Stimulated activated naive CD8-positive, alpha-beta T cell treated with anti-CD3 and anti-CD28 coated beads, Interleukin-15, amount 100 ng/mL, for 72 hours (primary cell): Measurements from ENCODE around the gene DLST.
A peak's percentile ranks its signal among the peaks of the same experiment; 100 is the strongest.
"Not testable (repeated sequence)": the region's sequence is repeated elsewhere in the genome, so short reads cannot be mapped to it uniquely, and the experiment has no call there.

Experiments
- ATAC-seq: fragments of 150-1000 bp; cut with Tn5 transposase; 2 replicates; pipeline ENCODE4 v1.10.0; 2021; ENCODE audit warnings: mild to moderate bottlenecking, moderate library complexity
- DNase-seq, 2 donors: peaks; one replicate each; pipeline ENCODE4 v3.0.0; 2021 to 2022
- H3K27ac Mint-ChIP-seq, 2 donors: one replicate each; pipeline ENCODE4 v1.8.0; 2022; ENCODE audit warnings: mild to moderate bottlenecking in 2 of 2, mixed read lengths in 2 of 2, moderate library complexity in 2 of 2
- H3K27me3 Mint-ChIP-seq: one replicate; pipeline ENCODE4 v1.8.0; 2022; ENCODE audit warnings: mixed read lengths
- H3K4me1 Mint-ChIP-seq: one replicate; pipeline ENCODE4 v1.8.0; 2022; ENCODE audit warnings: mild to moderate bottlenecking, mixed read lengths
- H3K4me3 Mint-ChIP-seq, 2 donors: one replicate each; pipeline ENCODE4 v1.8.0; 2022; ENCODE audit warnings: mild to moderate bottlenecking in 2 of 2, mixed read lengths in 2 of 2, moderate library complexity in 1 of 2
- H3K9me3 Mint-ChIP-seq, 2 donors: one replicate each; pipeline ENCODE4 v1.8.0; 2022; ENCODE audit warnings: mixed read lengths in 2 of 2

Gene DLST

DNA sequence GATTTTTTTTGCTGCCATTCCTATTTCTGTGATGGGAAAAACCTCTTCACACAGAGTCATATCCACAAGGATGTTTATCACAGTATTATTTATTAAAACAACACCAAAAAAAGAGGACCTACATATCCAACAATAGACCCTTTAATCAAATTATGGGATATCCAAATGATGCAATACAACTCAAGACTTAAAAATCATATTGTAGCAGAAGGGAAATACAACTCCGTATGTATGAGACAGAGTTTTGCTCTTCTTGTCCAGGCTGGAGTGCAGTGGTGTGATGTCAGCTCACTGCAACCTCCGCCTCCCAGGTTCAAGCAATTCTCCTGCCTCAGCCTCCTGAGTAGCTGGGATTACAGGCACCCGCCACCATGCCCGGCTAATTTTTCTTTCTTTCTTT is 51.2 kb downstream of the DLST start:
- H3K9me3 Mint-ChIP-seq, H3K27ac Mint-ChIP-seq, ATAC-seq, H3K27me3 Mint-ChIP-seq, DNase-seq, H3K4me3 Mint-ChIP-seq: not testable (repeated sequence)
- peaks cover 17% of the 10 kb centered on the region for H3K4me1 Mint-ChIP-seq

DNA sequence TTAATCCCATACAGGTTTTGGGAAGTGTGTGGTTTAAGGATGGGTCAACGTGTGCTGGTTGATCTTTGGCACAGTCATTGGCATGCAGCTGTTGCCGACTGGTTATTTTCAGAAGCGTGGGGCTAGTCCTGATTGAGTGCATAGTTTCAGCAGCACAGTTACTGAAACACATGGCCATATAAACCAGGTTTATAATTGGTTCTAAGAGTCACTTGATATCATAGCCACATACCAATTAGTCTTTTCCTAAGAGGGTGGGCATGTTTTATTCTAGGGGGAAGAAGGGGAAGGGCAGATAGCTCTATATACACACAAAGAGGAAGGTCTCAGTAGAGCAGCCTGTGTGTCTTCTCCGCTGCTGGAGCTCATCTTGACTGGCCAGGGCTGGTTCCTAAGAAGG is 52.3 kb downstream of the DLST start:
- Mint-ChIP-seq H3K9me3 (peaks cover 0 to 8% of the 10 kb centered on the region in 2 donors), H3K4me1 (peaks cover 20% of the 10 kb centered on the region), H3K27ac (no peak overlapping the region), H3K27me3 (peaks cover 7% of the 10 kb centered on the region), H3K4me3 (no peak overlapping the region)
- no peak for ATAC-seq
- no peak for DNase-seq

DNA sequence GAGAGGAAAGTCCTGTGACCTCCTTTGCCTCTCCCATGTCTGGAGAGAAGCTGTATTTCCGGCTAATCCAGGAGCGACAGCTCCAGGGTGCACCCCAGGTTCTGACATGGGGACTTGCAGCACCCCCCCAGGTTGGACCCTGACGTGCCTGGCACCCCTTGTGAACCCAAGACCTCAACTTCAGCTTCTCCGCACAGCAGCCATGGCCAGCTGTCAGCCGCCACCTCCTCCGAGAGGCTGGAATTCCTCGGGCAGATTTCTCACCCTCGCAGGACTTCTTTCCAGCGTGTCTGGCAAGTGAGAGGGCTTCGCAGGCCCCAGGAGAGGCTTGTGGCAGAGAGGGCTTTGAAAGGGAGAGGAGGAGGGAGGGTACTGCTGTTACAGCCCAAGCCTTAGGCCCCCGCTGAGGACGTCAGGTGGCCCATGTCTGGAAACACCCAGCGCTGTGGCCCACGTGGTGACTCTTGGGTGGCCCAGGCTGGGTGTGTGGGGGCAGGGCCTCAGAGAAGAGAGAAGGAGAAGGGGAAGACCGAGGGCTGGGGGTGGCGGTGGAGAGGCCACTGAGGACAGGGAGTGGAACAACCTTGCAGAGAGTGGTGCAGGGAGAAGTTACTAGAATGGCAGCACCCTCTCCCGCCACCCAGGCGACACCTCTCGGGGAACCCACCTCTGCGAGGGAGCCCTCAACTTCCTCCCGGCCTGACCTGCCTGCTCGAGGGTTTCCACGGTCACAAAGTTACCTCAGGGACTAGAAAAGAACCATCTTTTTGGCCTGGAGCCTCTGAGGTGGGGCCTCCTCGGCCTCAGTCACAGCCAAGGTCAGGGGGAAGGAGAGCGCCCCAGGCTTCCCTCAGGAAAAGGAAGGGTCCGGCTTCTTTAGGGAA is 53.0 kb downstream of the DLST start:
- DNase-seq (no peak), ATAC-seq (peak; percentile 36)
- H3K9me3 Mint-ChIP-seq: peaks cover 0 to 8% of the 10 kb centered on the region in 2 donors
- H3K4me1 Mint-ChIP-seq: peaks cover 20% of the 10 kb centered on the region
- H3K27me3 Mint-ChIP-seq: peaks cover 7% of the 10 kb centered on the region
- peak overlapping the region in 1 of 2 donors; percentile 54 for H3K27ac Mint-ChIP-seq
- no peak overlapping the region for H3K4me3 Mint-ChIP-seq

DNA sequence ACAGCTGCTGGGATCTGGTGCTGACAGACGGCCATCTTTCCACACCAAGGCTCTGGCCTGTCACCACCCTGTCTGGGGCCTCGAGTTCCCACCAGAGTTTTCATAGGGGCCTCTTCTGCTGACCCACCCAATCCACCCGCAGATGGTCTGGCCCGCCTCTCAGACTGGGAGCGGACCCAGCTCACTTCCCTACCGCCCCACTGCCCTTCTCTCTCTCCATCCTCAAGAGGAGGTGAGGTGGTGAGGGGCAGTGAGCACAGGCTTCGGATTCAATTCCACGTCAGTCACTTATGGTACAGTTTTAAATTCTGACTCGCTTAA is 53.6 kb downstream of the DLST start:
- no peak overlapping the region for H3K27ac Mint-ChIP-seq
- peaks cover 0 to 8% of the 10 kb centered on the region in 2 donors for H3K9me3 Mint-ChIP-seq
- no peak for DNase-seq
- no peak for ATAC-seq
- H3K4me1 Mint-ChIP-seq: peaks cover 25% of the 10 kb centered on the region
- no peak overlapping the region for H3K4me3 Mint-ChIP-seq
- peaks cover 7% of the 10 kb centered on the region for H3K27me3 Mint-ChIP-seq

DNA sequence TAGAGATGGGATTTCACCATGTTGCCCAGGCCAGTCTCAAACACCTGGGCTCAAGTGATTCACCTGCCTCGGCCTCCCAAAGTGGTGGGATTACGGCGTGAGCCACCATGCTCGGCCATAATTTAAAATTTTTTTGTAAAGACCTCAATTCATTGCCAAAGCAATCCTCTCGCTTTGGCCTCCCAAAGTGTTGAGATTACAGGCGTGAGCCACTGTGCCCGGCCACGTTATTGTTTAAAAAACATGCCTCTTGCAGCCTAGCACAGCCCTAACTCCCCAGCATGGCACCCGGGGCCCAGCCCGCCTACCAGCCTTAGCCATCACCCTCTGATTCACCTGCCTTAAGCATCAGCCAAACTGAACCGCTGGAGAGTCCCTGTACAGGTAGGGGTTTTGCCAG is 54.4 kb downstream of the DLST start:
- H3K4me1 Mint-ChIP-seq: peaks cover 30% of the 10 kb centered on the region
- H3K27me3 Mint-ChIP-seq: peaks cover 7% of the 10 kb centered on the region
- no peak overlapping the region for H3K27ac Mint-ChIP-seq
- ATAC-seq: no peak
- DNase-seq: no peak
- peaks cover 0 to 8% of the 10 kb centered on the region in 2 donors for H3K9me3 Mint-ChIP-seq
- H3K4me3 Mint-ChIP-seq: no peak overlapping the region

DNA sequence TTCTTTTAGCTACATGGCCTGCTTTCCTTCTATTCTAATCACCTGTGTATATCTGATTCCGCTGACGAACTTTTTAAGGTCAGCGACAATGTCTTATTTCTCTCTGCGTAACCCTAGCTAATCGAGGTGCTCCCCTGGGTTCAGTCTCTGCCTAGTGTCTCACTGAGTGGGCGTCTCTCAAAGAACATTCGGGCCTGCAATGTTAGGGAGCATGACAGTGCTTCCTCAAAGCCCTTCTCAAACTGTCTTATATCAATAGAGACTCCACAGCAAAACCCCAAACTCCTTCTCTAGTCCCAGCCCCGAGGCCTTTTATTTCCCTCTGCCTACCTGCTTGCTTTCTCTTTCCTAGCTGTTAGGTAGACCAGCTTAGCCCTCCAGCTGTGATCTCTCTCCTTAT is 55.0 kb downstream of the DLST start:
- ATAC-seq (no peak), DNase-seq (no peak)
- no peak overlapping the region for H3K4me3 Mint-ChIP-seq
- peaks cover 0 to 8% of the 10 kb centered on the region in 2 donors for H3K9me3 Mint-ChIP-seq
- peaks cover 7% of the 10 kb centered on the region for H3K27me3 Mint-ChIP-seq
- H3K27ac Mint-ChIP-seq: no peak overlapping the region
- H3K4me1 Mint-ChIP-seq: peaks cover 36% of the 10 kb centered on the region

DNA sequence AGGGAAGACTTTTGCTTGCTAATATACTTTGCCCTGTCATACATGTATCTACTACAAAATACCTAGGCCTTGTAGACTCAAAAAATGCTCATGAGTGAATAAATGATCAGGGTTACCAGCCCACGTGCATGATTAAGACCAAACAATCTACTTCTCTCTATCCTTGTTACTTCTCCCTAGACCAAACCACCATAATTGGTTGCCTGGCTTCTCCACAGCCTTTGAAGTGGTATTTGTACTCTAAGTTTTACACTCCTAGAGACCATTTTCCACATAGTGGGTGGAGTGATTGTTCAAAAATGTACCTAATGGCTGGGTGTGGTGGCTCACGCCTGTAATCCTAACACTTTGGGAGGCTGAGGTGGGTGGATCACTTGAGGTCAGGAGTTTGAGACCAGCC is 55.5 kb downstream of the DLST start:
- H3K4me1 Mint-ChIP-seq: peaks cover 40% of the 10 kb centered on the region
- peaks cover 7% of the 10 kb centered on the region for H3K27me3 Mint-ChIP-seq
- peaks cover 0 to 8% of the 10 kb centered on the region in 2 donors for H3K9me3 Mint-ChIP-seq
- DNase-seq (no peak), ATAC-seq (peak; percentile 37)
- H3K27ac Mint-ChIP-seq: no peak overlapping the region
- no peak overlapping the region for H3K4me3 Mint-ChIP-seq

DNA sequence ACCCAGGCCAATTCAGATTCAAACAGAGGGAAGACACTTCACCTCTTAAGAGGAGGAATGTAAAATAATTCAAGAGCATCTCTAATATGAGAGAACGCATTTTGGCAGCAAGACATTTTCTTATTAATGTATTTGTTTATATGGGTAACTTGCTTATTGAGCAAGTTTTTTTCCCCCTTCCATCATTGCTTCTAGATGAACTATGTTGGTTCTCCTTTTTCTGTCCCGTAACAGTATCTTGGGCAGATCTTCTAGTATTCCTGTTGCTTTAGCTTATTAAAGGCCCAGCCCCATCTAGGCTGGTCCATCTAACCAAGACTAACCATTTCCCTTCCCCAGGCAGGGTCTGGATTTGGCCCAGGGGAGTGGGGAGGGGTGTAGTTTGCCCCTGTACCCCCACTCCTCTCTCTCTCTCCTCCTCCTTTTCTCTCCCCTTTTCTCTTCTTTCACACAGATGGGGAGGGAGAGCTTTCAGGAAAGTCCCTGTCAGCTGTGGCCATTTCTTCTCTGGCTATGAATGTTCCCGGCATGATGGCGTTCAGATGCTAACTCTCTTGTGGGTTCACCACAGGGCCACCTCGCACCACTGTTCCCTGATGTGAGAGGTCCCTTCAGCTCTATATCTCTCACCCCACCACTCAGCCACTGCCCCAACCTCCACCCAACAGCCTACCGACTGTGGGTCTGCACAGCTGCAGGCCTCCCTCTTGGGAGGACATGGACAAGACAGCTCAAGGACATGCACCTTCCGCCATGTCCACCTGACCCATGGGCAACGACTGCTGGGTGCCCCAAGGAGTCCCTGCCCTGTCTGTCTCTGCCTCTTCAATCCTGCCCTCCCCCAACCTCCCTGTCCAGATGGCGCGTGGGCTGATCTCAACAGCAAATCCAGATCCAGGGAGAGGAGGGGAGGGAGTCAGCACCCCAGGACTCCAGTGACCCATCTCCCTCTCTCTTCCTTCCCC is 57.1 kb downstream of the DLST start:
- H3K4me3 Mint-ChIP-seq: no peak overlapping the region
- no peak overlapping the region for H3K27ac Mint-ChIP-seq
- ATAC-seq (no peak), DNase-seq (no peak)
- peaks cover 0 to 8% of the 10 kb centered on the region in 2 donors for H3K9me3 Mint-ChIP-seq
- H3K4me1 Mint-ChIP-seq: peaks cover 45% of the 10 kb centered on the region
- peaks cover under 1% of the 10 kb centered on the region for H3K27me3 Mint-ChIP-seq

DNA sequence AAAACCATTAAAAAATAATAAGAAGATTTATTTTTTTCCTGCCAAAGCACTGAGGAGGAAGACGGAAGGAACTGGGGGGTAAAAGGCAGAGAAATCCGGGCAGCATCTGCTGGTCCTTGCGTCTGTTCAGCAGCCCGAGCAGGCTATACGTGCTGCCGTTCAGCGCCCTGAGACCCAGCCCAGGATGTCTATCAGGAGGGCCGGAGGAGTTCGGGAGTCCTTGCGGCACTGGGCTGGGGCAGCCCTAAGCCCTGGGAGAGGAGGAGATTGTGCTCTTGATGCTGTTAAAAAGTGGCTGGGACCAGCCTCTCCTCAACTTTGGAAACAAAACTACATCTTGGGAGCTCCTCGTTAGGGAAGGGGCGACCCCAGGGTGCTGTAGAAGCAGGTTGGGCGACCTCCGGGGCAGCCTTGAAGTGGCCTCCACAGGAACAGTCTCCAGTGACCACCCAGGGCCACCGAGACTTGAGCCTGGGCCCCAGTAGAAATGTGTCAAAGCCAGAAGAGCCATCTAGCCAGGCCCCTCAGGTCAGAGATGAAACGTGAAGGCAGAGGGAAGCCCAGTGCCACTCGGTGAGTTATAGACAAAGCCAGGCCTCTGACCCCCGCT is 59.3 kb downstream of the DLST start:
- peaks cover 46% of the 10 kb centered on the region for H3K4me1 Mint-ChIP-seq
- peaks cover 2% of the 10 kb centered on the region for H3K27me3 Mint-ChIP-seq
- no peak for DNase-seq
- ATAC-seq: peak; percentile 2
- peaks cover 0 to 8% of the 10 kb centered on the region in 2 donors for H3K9me3 Mint-ChIP-seq
- H3K27ac Mint-ChIP-seq: peak overlapping the region; percentile 97
- peak overlapping the region; percentile 77 to 84 for H3K4me3 Mint-ChIP-seq

DNA sequence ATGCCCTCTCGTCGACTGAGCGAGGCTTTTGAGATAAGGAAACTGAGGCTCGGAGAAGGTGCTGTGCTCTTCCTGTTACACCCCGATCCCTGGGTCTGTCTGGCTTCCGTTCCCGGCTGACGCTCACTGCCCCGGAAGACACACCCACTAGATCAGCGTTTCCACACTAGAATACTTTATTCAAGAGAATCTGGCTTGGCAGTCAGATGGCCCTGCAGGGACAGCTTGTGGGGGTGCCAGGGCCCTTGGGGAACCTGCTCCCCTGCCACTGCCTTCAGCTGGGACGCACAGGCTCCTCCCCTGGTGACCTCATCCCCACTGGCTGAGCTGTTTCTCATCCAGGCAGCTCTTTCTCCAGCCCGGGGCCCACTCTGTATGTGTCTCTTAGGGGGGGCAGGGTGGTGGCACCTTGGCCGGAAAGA is 60.0 kb downstream of the DLST start:
- H3K27me3 Mint-ChIP-seq: peaks cover 7% of the 10 kb centered on the region
- peaks cover 52% of the 10 kb centered on the region for H3K4me1 Mint-ChIP-seq
- peaks cover 0 to 8% of the 10 kb centered on the region in 2 donors for H3K9me3 Mint-ChIP-seq
- DNase-seq: peak; percentile 48 to 67
- peak; percentile 81 for ATAC-seq
- peak overlapping the region; percentile 97 for H3K27ac Mint-ChIP-seq
- peak overlapping the region; percentile 77 to 84 for H3K4me3 Mint-ChIP-seq

DNA sequence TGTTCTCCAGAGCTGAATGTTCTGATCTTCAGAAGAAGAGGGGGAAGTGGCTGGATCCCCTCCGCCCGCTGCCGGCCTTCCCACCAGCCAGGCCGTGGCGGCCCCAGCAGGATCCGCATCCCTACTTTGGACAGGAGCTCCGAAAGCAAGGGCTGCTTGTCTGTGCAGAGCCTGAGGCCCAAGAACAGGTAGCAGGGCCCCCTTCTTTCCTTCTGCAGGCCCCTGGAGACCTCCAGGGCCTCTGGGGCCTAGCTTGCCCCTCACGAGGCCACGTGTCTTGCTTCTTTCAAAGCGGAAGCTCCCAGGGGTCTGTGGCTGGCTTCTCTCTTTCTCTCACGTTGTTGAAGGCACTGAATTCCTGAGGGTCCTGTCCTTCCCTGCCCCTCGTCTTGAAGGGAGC is 60.5 kb downstream of the DLST start:
- ATAC-seq: no peak
- H3K4me1 Mint-ChIP-seq: peaks cover 51% of the 10 kb centered on the region
- peaks cover 7% of the 10 kb centered on the region for H3K27me3 Mint-ChIP-seq
- DNase-seq: no peak
- peak overlapping the region; percentile 97 for H3K27ac Mint-ChIP-seq
- peak overlapping the region; percentile 77 to 84 for H3K4me3 Mint-ChIP-seq
- peaks cover 0 to 8% of the 10 kb centered on the region in 2 donors for H3K9me3 Mint-ChIP-seq

DNA sequence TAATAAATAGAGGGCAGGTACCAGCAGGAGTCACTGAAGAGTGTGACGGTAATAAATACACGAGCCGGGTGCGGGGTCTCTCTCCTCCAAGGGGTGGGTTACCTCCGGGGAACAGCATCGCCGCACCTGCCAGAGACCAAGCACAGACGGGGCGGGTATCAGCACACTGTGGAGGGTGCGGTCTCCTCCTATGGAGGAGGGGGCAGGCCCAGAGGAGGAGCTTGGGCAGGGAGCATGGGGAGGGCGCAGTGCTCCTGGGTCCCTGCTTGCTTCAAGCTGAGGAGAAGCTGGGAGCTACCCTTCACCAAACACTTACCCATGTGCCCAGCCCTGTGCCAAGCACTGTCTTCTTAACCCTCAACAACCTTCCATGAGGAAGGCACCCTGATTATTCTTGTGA is 60.9 kb downstream of the DLST start:
- DNase-seq (no peak), ATAC-seq (no peak)
- H3K9me3 Mint-ChIP-seq: peaks cover 0 to 8% of the 10 kb centered on the region in 2 donors

DNA sequence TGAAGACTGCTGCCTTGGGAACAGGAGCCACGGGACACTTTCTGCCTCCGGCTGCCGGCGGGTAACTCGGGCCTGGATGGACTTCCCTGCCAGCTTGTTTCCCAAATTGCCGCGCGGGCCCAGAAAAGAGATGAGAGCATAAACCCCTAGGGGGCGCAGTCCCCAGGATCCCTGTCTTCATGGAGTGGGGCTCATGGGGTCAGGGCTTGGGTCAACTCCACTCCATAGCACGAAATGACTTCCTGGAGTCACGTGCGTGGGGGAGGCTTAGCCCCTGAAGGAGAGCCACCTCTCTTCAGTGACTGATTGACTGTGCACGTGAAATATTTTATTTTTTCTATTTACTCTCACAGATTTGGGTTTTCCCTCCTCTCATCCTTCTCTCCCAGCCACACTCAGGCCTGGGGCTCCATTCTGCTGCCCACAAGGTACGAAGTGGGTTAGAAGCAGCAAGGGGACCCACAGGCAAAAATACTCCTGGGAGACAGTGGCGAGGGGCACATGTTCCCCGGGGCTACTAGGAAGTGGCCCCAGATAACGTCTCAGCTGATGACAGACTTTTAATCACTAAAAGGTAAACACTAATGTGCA is 63.6 kb downstream of the DLST start:
- peak in 1 of 2 donors; percentile 42 for DNase-seq
- peaks cover 7% of the 10 kb centered on the region for H3K27me3 Mint-ChIP-seq
- no peak overlapping the region for H3K27ac Mint-ChIP-seq
- H3K9me3 Mint-ChIP-seq: no peaks in the 10 kb centered on the region
- H3K4me1 Mint-ChIP-seq: peaks cover 36% of the 10 kb centered on the region
- no peak overlapping the region for H3K4me3 Mint-ChIP-seq
- ATAC-seq: no peak

More for the DNA sequence above, 60.9 kb downstream of the DLST start:
- H3K27ac Mint-ChIP-seq: peak overlapping the region; percentile 66 to 97
- H3K4me1 Mint-ChIP-seq: peaks cover 48% of the 10 kb centered on the region
- H3K27me3 Mint-ChIP-seq: peaks cover 7% of the 10 kb centered on the region
- H3K4me3 Mint-ChIP-seq: peak overlapping the region; percentile 37 to 84

DNA sequence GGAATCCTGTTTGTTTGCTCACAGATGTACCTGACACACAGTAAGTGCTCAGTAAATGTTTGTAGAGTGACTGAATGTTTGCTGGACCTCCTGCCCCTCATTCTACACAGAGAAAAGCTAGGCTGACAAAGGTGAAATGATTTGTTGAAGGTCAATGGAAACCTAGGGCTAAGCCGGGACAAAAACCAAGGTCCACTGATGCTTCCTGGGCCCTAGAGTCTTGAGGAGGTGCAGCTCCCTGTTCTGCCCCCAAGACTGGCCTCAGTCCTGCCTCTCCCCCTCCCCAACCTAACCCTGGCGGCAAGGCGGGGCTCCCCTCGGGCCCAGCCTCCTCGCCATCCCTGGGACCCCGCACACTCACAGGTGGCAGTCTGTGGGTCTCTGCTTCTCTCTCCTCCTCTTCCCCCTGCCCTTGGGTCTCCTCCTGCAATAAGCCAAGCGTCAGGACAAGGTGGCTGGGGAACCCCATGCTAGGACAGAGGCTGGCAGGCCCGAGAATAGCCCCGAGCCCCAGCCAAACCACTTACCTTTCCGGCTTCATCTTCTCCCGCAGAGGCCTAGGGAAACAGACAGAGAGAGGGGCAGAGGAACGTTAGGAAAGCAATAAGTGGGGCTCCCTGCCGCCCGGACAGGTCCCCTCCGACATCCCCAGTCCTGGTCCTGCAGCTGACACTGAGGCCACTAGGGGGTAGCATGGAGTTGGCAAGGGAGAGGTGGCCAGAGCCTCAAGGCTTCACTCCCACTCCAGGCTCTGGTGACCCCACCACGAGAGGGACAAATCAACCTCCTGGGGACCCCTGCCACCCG is 64.3 kb downstream of the DLST start:
- ATAC-seq (peak; percentile 69), DNase-seq (peak; percentile 69 to 76)
- peaks cover 7% of the 10 kb centered on the region for H3K27me3 Mint-ChIP-seq
- H3K4me3 Mint-ChIP-seq: peak overlapping the region; percentile 32 to 53
- peak overlapping the region; percentile 72 to 79 for H3K27ac Mint-ChIP-seq
- H3K4me1 Mint-ChIP-seq: peaks cover 33% of the 10 kb centered on the region
- no peaks in the 10 kb centered on the region for H3K9me3 Mint-ChIP-seq
